GM12873 (cell line): ENCODE measurements around the gene EID2.

Source experiments
- CTCF ChIP-seq: IDR thresholded peaks from 2 replicates; pipeline ENCODE4 v1.5.1; 2012; ENCODE audit warnings: low read depth, mild to moderate bottlenecking, moderate library complexity, low read length, control low read depth; ENCODE audit not compliant: insufficient read depth; ENCODE audit errors: missing control alignments

EID2 gene

GRCh38 chr19:39492788-39493187 is 47.2 kb downstream of the EID2 start:
- no peak for TF ChIP-seq CTCF

GRCh38 chr19:39492225-39492624 is 47.7 kb downstream of the EID2 start:
- no peak for TF ChIP-seq CTCF

GRCh38 chr19:39489756-39490155 is 50.2 kb downstream of the EID2 start:
- TF ChIP-seq CTCF: no peak
